Peyer's patch (tissue), 4 donors: ENCODE results near the gene LEPROT.

Experiments
- CTCF ChIP-seq, 6 experiments: fragments of 450-650 bp in 4 of 6; fragments of 200-600 bp in 2 of 6; sonication (generic) in 1 of 6; IDR thresholded peaks; one replicate each; pipeline ENCODE4 v1.5.1; 2017 to 2019; ENCODE audit warnings: antibody characterized with exemption in 6 of 6, mild to moderate bottlenecking in 3 of 6, moderate library complexity in 1 of 6
- POLR2A ChIP-seq, 2 donors: fragments of 450-650 bp; IDR thresholded peaks; one replicate each; pipeline ENCODE4 v1.5.1; 2017; ENCODE audit warnings: antibody characterized with exemption in 2 of 2, mild to moderate bottlenecking in 2 of 2, moderate library complexity in 2 of 2

- TF ChIP-seq CTCF (IDR thresholded peaks at IDR 0.05) (no peak), POLR2A (IDR thresholded peaks at IDR 0.05) (no peak)
Observed at GRCh38 chr1:65476327-65476726, 55.9 kb downstream of the LEPROT start.
